Mucosa of descending colon (tissue), 3 donors: ENCODE measurements around the gene CDC20. TPM values are rescaled to one million over a fixed set of nuclear protein-coding genes. Genes with fewer than 3 reads are reported as not detected.

Source experiments
- ATAC-seq: fragments of 200-7000 bp; cut with Tn5 transposase; one replicate; pipeline ENCODE4 v1.9.1; 2020; ENCODE audit warnings: mild to moderate bottlenecking, moderate library complexity
- DNase-seq, 3 donors: peaks; one replicate each; pipeline ENCODE4 v3.0.0-alpha.2; 2020
- H3K36me3 ChIP-seq: fragments of 200-600 bp; one replicate; pipeline ENCODE4 v1.8.0; 2021; ENCODE audit warnings: low read depth, mild to moderate bottlenecking
- H3K4me1 ChIP-seq: fragments of 200-600 bp; one replicate; pipeline ENCODE4 v1.8.0; 2021; ENCODE audit warnings: low read depth, mild to moderate bottlenecking
- H3K4me3 ChIP-seq: fragments of 200-600 bp; one replicate; pipeline ENCODE4 v1.8.0; 2021; ENCODE audit warnings: mild to moderate bottlenecking
- H3K9me3 ChIP-seq: fragments of 200-600 bp; one replicate; pipeline ENCODE4 v1.8.0; 2021; ENCODE audit warnings: mild to moderate bottlenecking
- intact Hi-C, 2 donors: fragments of 100-400 bp; cut with DNase I in 1 of 2; cut with micrococcal nuclease in 1 of 2; formaldehyde crosslinking; loops; one replicate each; pipeline versions ENCODE4 v1.11.0 to v1.11.1; 2022; cut with DNase I, micrococcal nuclease
- microRNA-seq: library from miRNA; unstranded; fragments of <30 nt; microRNA quantifications from one replicate; pipeline ENCODE4, GENCODE V29; 2019
- total RNA-seq, 3 donors: library from RNA; stranded (reverse); fragmentation: NEBNext Ultra II Directional in 2 of 3; extraction: Animal tissue kit (Norgen Biotek cat#: 25700) in 2 of 3; gene quantifications; one replicate each; pipeline versions ENCODE4 v1.2.1 to v1.2.4, GENCODE V29; 2021 to 2023
- TF ChIP-seq, protein P1 (sequence below): fragments of 200-600 bp; IDR thresholded peaks from one replicate; pipeline ENCODE4 v1.8.0; 2022; ENCODE audit warnings: antibody characterized with exemption, mild to moderate bottlenecking
- donor health status: DM: no; HTN: no; CAD: no; lungs with moderate emphysema.
- donor health status: DM: no; HTN: no; CAD: no.
- donor health status: DM: no; HTN: yes; CAD: no.

The CDC20 gene
- total RNA-seq, 3 donors from 2014 or later, result 5.8 to 44.0 (median 8.5) TPM

DNA sequence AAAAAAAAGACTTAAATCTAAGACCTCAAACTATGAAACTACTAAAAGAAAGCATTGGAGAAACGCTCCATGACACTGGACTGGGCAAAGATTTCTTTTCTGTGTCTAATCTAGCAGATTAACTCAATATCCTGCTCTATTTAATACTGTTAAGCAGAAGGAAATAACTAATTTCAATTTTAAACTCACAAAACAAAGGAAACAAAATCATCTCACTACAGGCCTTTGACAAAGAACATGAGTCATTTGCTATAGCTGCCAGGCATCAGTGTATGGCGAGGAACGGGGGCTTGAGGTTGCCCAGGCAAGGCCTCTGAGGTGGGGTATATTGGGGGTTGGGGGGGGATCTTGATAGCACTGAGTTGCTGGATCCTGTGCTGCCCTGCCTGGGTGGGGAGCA is 51.8 kb downstream of the CDC20 start:
- intact Hi-C loops, result loop anchor here (10.0 kb wide), 2 partner anchors 176 to 186 kb away; no protein-coding TSS in a partner anchor

More for the DNA sequence above, 51.8 kb downstream of the CDC20 start:
- DNase-seq (no peak), ATAC-seq (no peak)
- Histone ChIP-seq H3K4me3 (no peak overlapping the region), H3K36me3 (no peaks in the 10 kb centered on the region), H3K4me1 (peaks cover 2% of the 10 kb centered on the region), H3K9me3 (no peaks in the 10 kb centered on the region)
- TF ChIP-seq, protein P1, sequence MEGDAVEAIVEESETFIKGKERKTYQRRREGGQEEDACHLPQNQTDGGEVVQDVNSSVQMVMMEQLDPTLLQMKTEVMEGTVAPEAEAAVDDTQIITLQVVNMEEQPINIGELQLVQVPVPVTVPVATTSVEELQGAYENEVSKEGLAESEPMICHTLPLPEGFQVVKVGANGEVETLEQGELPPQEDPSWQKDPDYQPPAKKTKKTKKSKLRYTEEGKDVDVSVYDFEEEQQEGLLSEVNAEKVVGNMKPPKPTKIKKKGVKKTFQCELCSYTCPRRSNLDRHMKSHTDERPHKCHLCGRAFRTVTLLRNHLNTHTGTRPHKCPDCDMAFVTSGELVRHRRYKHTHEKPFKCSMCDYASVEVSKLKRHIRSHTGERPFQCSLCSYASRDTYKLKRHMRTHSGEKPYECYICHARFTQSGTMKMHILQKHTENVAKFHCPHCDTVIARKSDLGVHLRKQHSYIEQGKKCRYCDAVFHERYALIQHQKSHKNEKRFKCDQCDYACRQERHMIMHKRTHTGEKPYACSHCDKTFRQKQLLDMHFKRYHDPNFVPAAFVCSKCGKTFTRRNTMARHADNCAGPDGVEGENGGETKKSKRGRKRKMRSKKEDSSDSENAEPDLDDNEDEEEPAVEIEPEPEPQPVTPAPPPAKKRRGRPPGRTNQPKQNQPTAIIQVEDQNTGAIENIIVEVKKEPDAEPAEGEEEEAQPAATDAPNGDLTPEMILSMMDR, result no peak

Small RNA genes within 50 kb of the gene (microRNA-seq; reads per million reads assigned to microRNA genes)
- gene MIR6734, result 1.6 reads per million

Other genes starting within 250 kb of the CDC20 start
- gene EBNA1BP2, start 186.7 kb upstream of the CDC20 start, total RNA-seq, result 10 to 100 TPM; 32.3 to 38.9 (median 34.9) TPM
- under 1 TPM in 1 of 3 donors, not detected in 2; 0.34 TPM for gene CFAP57, start 186.7 kb upstream of the CDC20 start, total RNA-seq
- gene TMEM125, start 89.0 kb upstream of the CDC20 start, total RNA-seq, result 10 to 100 TPM; 31.9 to 71.6 (median 40.6) TPM
- gene C1orf210, start 73.4 kb upstream of the CDC20 start, total RNA-seq, result 100 to 1,000 TPM in 1 of 3 donors, 10 to 100 TPM in 2; 33.1 to 102 (median 63.3) TPM
- gene TIE1, start 58.0 kb upstream of the CDC20 start, total RNA-seq, result 10 to 100 TPM in 1 of 3 donors, 1 to 10 TPM in 2; 8.0 to 18.6 (median 8.1) TPM
- gene MPL, start 21.2 kb upstream of the CDC20 start, total RNA-seq, result 1 to 10 TPM in 1 of 3 donors, under 1 TPM in 1, not detected in 1; 0.81 to 1.0 TPM
- 100 to 1,000 TPM in 2 of 3 donors, 10 to 100 TPM in 1; 80.0 to 171 (median 104) TPM for gene ELOVL1, start 9.0 kb downstream of the CDC20 start, total RNA-seq
- 10 to 100 TPM; 35.8 to 39.6 (median 38.3) TPM for gene MED8, start 30.8 kb downstream of the CDC20 start, total RNA-seq
- 10 to 100 TPM; 61.7 to 93.6 (median 75.4) TPM for gene SZT2, start 30.9 kb downstream of the CDC20 start, total RNA-seq
- gene HYI, start 95.0 kb downstream of the CDC20 start, total RNA-seq, result 10 to 100 TPM; 41.8 to 85.0 (median 79.3) TPM
- gene PTPRF, start 171.9 kb downstream of the CDC20 start, total RNA-seq, result 100 to 1,000 TPM; 355 to 752 (median 384) TPM